ENCODE results near the gene PRUNE2.

Gene PRUNE2

GRCh38 chr9:76581731-76582130 is 324.2 kb downstream of the PRUNE2 start:
- no peaks in the 10 kb centered on the region for H3K9me3 ChIP-seq (ENCODE audit: low read depth, low read length)
- no peak overlapping the region for H3K4me3 ChIP-seq
- H3K27ac ChIP-seq: no peak overlapping the region
- H3K9ac ChIP-seq (ENCODE audit: insufficient read length): no peak overlapping the region
- DNase-seq (ENCODE audit: low read depth, low spot score): no peak
- no peaks in the 10 kb centered on the region for H3K36me3 ChIP-seq (ENCODE audit: insufficient read depth, low read length)
- TF ChIP-seq FOXP2 (optimal IDR thresholded peaks at IDR 0.05; ENCODE audit: control extremely low read depth, extremely low read length, insufficient read depth) (no peak), POLR2AphosphoS5 (IDR thresholded peaks at IDR 0.05; ENCODE audit: borderline replicate concordance, low read depth, low read length) (no peak), EZH2 (IDR thresholded peaks at IDR 0.05) (no peak)

- Histone ChIP-seq H3K9ac (ENCODE audit: insufficient read length) (no peak overlapping the region), H3K36me3 (ENCODE audit: insufficient read depth, low read length) (no peaks in the 10 kb centered on the region), H3K27ac (no peak overlapping the region), H3K4me3 (no peak overlapping the region), H3K9me3 (ENCODE audit: low read depth, low read length) (no peaks in the 10 kb centered on the region)
- no peak for DNase-seq (ENCODE audit: low read depth, low spot score)
- TF ChIP-seq POLR2AphosphoS5 (IDR thresholded peaks at IDR 0.05; ENCODE audit: borderline replicate concordance, low read depth, low read length) (no peak), FOXP2 (optimal IDR thresholded peaks at IDR 0.05; ENCODE audit: control extremely low read depth, extremely low read length, insufficient read depth) (no peak), EZH2 (IDR thresholded peaks at IDR 0.05) (no peak)
Measured at GRCh38 chr9:76580820-76581219, 325.1 kb downstream of the PRUNE2 start.

GRCh38 chr9:76580188-76580587 is 325.7 kb downstream of the PRUNE2 start:
- no peaks in the 10 kb centered on the region for H3K36me3 ChIP-seq (ENCODE audit: insufficient read depth, low read length)
- DNase-seq (ENCODE audit: low read depth, low spot score): no peak
- TF ChIP-seq FOXP2 (optimal IDR thresholded peaks at IDR 0.05; ENCODE audit: control extremely low read depth, extremely low read length, insufficient read depth) (no peak), POLR2AphosphoS5 (IDR thresholded peaks at IDR 0.05; ENCODE audit: borderline replicate concordance, low read depth, low read length) (no peak), EZH2 (IDR thresholded peaks at IDR 0.05) (no peak)
- H3K4me3 ChIP-seq: no peak overlapping the region
- H3K27ac ChIP-seq: no peak overlapping the region
- no peak overlapping the region for H3K9ac ChIP-seq (ENCODE audit: insufficient read length)
- H3K9me3 ChIP-seq (ENCODE audit: low read depth, low read length): no peaks in the 10 kb centered on the region

GRCh38 chr9:76576344-76576743 is 329.6 kb downstream of the PRUNE2 start:
- Histone ChIP-seq H3K27ac (no peak overlapping the region), H3K4me3 (no peak overlapping the region), H3K9me3 (ENCODE audit: low read depth, low read length) (no peaks in the 10 kb centered on the region), H3K36me3 (ENCODE audit: insufficient read depth, low read length) (no peaks in the 10 kb centered on the region), H3K9ac (ENCODE audit: insufficient read length) (no peak overlapping the region)
- no peak for DNase-seq (ENCODE audit: low read depth, low spot score)
- TF ChIP-seq EZH2 (IDR thresholded peaks at IDR 0.05): no peak
- TF ChIP-seq FOXP2 (optimal IDR thresholded peaks at IDR 0.05; ENCODE audit: control extremely low read depth, extremely low read length, insufficient read depth): no peak
- no peak for TF ChIP-seq POLR2AphosphoS5 (IDR thresholded peaks at IDR 0.05; ENCODE audit: borderline replicate concordance, low read depth, low read length)

- Histone ChIP-seq H3K36me3 (ENCODE audit: insufficient read depth, low read length) (no peaks in the 10 kb centered on the region), H3K27ac (no peak overlapping the region), H3K9me3 (ENCODE audit: low read depth, low read length) (no peaks in the 10 kb centered on the region), H3K4me3 (no peak overlapping the region), H3K9ac (ENCODE audit: insufficient read length) (no peak overlapping the region)
- TF ChIP-seq POLR2AphosphoS5 (IDR thresholded peaks at IDR 0.05; ENCODE audit: borderline replicate concordance, low read depth, low read length) (no peak), EZH2 (IDR thresholded peaks at IDR 0.05) (no peak), FOXP2 (optimal IDR thresholded peaks at IDR 0.05; ENCODE audit: control extremely low read depth, extremely low read length, insufficient read depth) (no peak)
- no peak for DNase-seq (ENCODE audit: low read depth, low spot score)
Measured at GRCh38 chr9:76575761-76576160, 330.2 kb downstream of the PRUNE2 start.

GRCh38 chr9:76573905-76574760 is 331.8 kb downstream of the PRUNE2 start:
- Histone ChIP-seq H3K9me3 (ENCODE audit: low read depth, low read length) (no peaks in the 10 kb centered on the region), H3K27ac (no peak overlapping the region), H3K4me3 (no peak overlapping the region), H3K9ac (ENCODE audit: insufficient read length) (no peak overlapping the region), H3K36me3 (ENCODE audit: insufficient read depth, low read length) (no peaks in the 10 kb centered on the region)
- no peak for DNase-seq (ENCODE audit: low read depth, low spot score)
- no peak for TF ChIP-seq EZH2 (IDR thresholded peaks at IDR 0.05)
- TF ChIP-seq FOXP2 (optimal IDR thresholded peaks at IDR 0.05; ENCODE audit: control extremely low read depth, extremely low read length, insufficient read depth): no peak
- TF ChIP-seq POLR2AphosphoS5 (IDR thresholded peaks at IDR 0.05; ENCODE audit: borderline replicate concordance, low read depth, low read length): no peak

- no peak overlapping the region for H3K27ac ChIP-seq
Measured at GRCh38 chr9:76573408-76573807, 332.5 kb downstream of the PRUNE2 start.

GRCh38 chr9:76572151-76572550 is 333.8 kb downstream of the PRUNE2 start:
- Histone ChIP-seq H3K4me3 (no peak overlapping the region), H3K36me3 (ENCODE audit: insufficient read depth, low read length) (no peaks in the 10 kb centered on the region), H3K9ac (ENCODE audit: insufficient read length) (no peak overlapping the region), H3K9me3 (ENCODE audit: low read depth, low read length) (no peaks in the 10 kb centered on the region), H3K27ac (no peak overlapping the region)
- no peak for TF ChIP-seq EZH2 (IDR thresholded peaks at IDR 0.05)
- TF ChIP-seq FOXP2 (optimal IDR thresholded peaks at IDR 0.05; ENCODE audit: control extremely low read depth, extremely low read length, insufficient read depth): no peak
- no peak for DNase-seq (ENCODE audit: low read depth, low spot score)

More at GRCh38 chr9:76573408-76573807, 332.5 kb downstream of the PRUNE2 start:
- Histone ChIP-seq H3K9me3 (ENCODE audit: low read depth, low read length) (no peaks in the 10 kb centered on the region), H3K4me3 (no peak overlapping the region), H3K9ac (ENCODE audit: insufficient read length) (no peak overlapping the region), H3K36me3 (ENCODE audit: insufficient read depth, low read length) (no peaks in the 10 kb centered on the region)
- TF ChIP-seq POLR2AphosphoS5 (IDR thresholded peaks at IDR 0.05; ENCODE audit: borderline replicate concordance, low read depth, low read length): no peak
- DNase-seq (ENCODE audit: low read depth, low spot score): no peak

GRCh38 chr9:76571743-76572146 is 334.2 kb downstream of the PRUNE2 start:
- H3K9ac ChIP-seq (ENCODE audit: insufficient read length): no peak overlapping the region

More at GRCh38 chr9:76571743-76572146, 334.2 kb downstream of the PRUNE2 start:
- DNase-seq (ENCODE audit: low read depth, low spot score): no peak
- H3K4me3 ChIP-seq: no peak overlapping the region
- H3K9me3 ChIP-seq (ENCODE audit: low read depth, low read length): no peaks in the 10 kb centered on the region
- H3K36me3 ChIP-seq (ENCODE audit: insufficient read depth, low read length): no peaks in the 10 kb centered on the region
- H3K27ac ChIP-seq: no peak overlapping the region
- TF ChIP-seq POLR2AphosphoS5 (IDR thresholded peaks at IDR 0.05; ENCODE audit: borderline replicate concordance, low read depth, low read length) (no peak), FOXP2 (optimal IDR thresholded peaks at IDR 0.05; ENCODE audit: control extremely low read depth, extremely low read length, insufficient read depth) (no peak), EZH2 (IDR thresholded peaks at IDR 0.05) (no peak)
